HG03039 (cell line): ENCODE results near the gene ACIN1.
"Not testable (repeated sequence)": the region's sequence is repeated elsewhere in the genome, so short reads cannot be mapped to it uniquely, and the experiment has no call there.

Source experiments
- ATAC-seq: cut with Tn5 transposase; IDR thresholded peaks from one replicate; pipeline ENCODE4 v1.9.1; 2021; ENCODE audit warnings: mild to moderate bottlenecking, moderate library complexity; ENCODE audit not compliant: unreplicated experiment

Gene ACIN1

GRCh38 chr14:23021889-23022442 is 73.0 kb downstream of the ACIN1 start:
- no peak for ATAC-seq

GRCh38 chr14:23021434-23021833 is 73.5 kb downstream of the ACIN1 start:
- ATAC-seq = no peak

GRCh38 chr14:23020143-23021128 is 74.5 kb downstream of the ACIN1 start:
- ATAC-seq = no peak

GRCh38 chr14:23018107-23018506 is 76.8 kb downstream of the ACIN1 start:
- no peak for ATAC-seq

GRCh38 chr14:23017091-23017490 is 77.8 kb downstream of the ACIN1 start:
- no peak for ATAC-seq

- ATAC-seq = no peak
These were observed 79.3 kb downstream of the ACIN1 start for GRCh38 chr14:23015618-23016017.

GRCh38 chr14:23013749-23014054 is 81.2 kb downstream of the ACIN1 start:
- not testable (repeated sequence) for ATAC-seq

GRCh38 chr14:23013054-23013748 is 81.7 kb downstream of the ACIN1 start:
- ATAC-seq = no peak

- ATAC-seq = peak; percentile 32
These were observed 84.8 kb downstream of the ACIN1 start, which contains the start of gene C14orf93 for GRCh38 chr14:23009939-23010726. TSS of gene C14orf93 (minus strand) at chr14:23010143. CDS start at chr14:22999023, 11,120 bp downstream.

- no peak for ATAC-seq
These were observed 85.4 kb downstream of the ACIN1 start for GRCh38 chr14:23009483-23009938.

GRCh38 chr14:23008831-23009230 is 86.1 kb downstream of the ACIN1 start:
- no peak for ATAC-seq
